Thyroid gland (tissue), 4 donors: ENCODE results near the gene DUSP12. TPM values are rescaled to one million over a fixed set of nuclear protein-coding genes. Genes with fewer than 3 reads are reported as not detected.

Experiments
- DNase-seq, 2 donors: peaks; one replicate each; pipeline ENCODE4 v3.0.0-alpha.2; 2019
- H3K27ac ChIP-seq, 3 donors: fragments of 200-600 bp; sonication (generic); 1 replicate in 2 of 3; 2 replicates in 1 of 3; pipeline ENCODE4 v1.5.1; 2016 to 2019; ENCODE audit warnings: mild to moderate bottlenecking in 1 of 3, moderate library complexity in 1 of 3
- H3K27me3 ChIP-seq: fragments of 200-600 bp; sonication (generic); one replicate; pipeline ENCODE4 v1.5.1; 2019
- H3K36me3 ChIP-seq, 2 donors: fragments of 200-600 bp; sonication (generic); one replicate each; pipeline ENCODE4 v1.5.1; 2016 to 2019
- H3K4me1 ChIP-seq, 2 donors: fragments of 200-600 bp; sonication (generic); one replicate each; pipeline ENCODE4 v1.5.1; 2017 to 2019
- H3K4me3 ChIP-seq, 3 donors: fragments of 200-600 bp; sonication (generic); replicated peaks in 1 of 3; 1 replicate in 2 of 3; 2 replicates in 1 of 3; pipeline ENCODE4 v1.5.1; 2016; ENCODE audit warnings: mild to moderate bottlenecking in 1 of 3
- H3K9me3 ChIP-seq: fragments of 200-600 bp; sonication (generic); one replicate; pipeline ENCODE4 v1.5.1; 2017
- CTCF ChIP-seq, 6 experiments: fragments of 200-600 bp in 3 of 6; fragments of 450-650 bp in 3 of 6; sonication (generic) in 3 of 6; IDR thresholded peaks; one replicate each; pipeline ENCODE4 v1.5.1; 2016 to 2019; ENCODE audit warnings: antibody characterized with exemption in 6 of 6, mild to moderate bottlenecking in 2 of 6, inconsistent platforms in 1 of 6, moderate library complexity in 1 of 6
- POLR2A ChIP-seq, 2 donors: fragments of 450-650 bp; IDR thresholded peaks; one replicate each; pipeline ENCODE4 v1.6.1; 2017; ENCODE audit warnings: antibody characterized with exemption in 2 of 2, mild to moderate bottlenecking in 2 of 2, moderate library complexity in 1 of 2
- whole genome bisulfite sequencing, 2 donors: methylation state at CpG; one replicate each; pipeline ENCODE4 v1.1.5; 2017; 5-methylcytosine and 5-hydroxymethylcytosine counted together
- intact Hi-C: fragments of 100-400 bp; cut with DNase I; formaldehyde crosslinking; loops from one replicate; pipeline ENCODE4 v1.15.1; 2023
- total RNA-seq, 4 donors: library from RNA; depleted of rRNA; stranded (reverse); fragments of >200 nt; gene quantifications; one replicate each; pipeline ENCODE4 v1.2.3, GENCODE V29; 2016

The DUSP12 gene
- total RNA-seq, 4 donors from 2014 or later = 36.6 to 53.7 (median 39.8) TPM

- DNase-seq = no peak
- TF ChIP-seq CTCF (IDR thresholded peaks at IDR 0.05) (no peak), POLR2A (IDR thresholded peaks at IDR 0.05) (no peak)
- H3K4me1 ChIP-seq = no peaks in the 10 kb centered on the region
- H3K4me3 ChIP-seq = no peak overlapping the region
- H3K9me3 ChIP-seq = no peaks in the 10 kb centered on the region
- 76 to 84% methylated on average over 8 of the region's 8 CpGs for WGBS, 2 donors
- H3K27ac ChIP-seq = no peak overlapping the region
- no peaks in the 10 kb centered on the region for H3K36me3 ChIP-seq
- intact Hi-C loops = no loop called here
- H3K27me3 ChIP-seq = no peaks in the 10 kb centered on the region
These were observed 30.8 kb upstream of the DUSP12 start for GRCh38 chr1:161718559-161719324.

DNA sequence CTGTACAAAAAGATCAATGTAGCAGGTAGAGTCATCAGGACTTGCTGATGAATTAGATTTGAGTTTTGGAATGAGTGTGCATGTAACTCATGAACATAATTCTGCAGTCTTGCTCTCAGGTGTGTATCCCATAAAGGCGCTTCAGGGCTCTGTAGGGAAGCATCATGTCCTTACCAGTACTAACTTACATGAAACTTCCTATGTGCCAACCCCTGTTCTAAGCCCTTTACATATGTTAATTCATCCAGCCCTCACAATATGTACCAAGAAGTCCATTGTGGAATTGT lies 30.3 kb upstream of the DUSP12 start:
- Histone ChIP-seq H3K27ac (no peak overlapping the region), H3K4me3 (no peak overlapping the region), H3K4me1 (no peaks in the 10 kb centered on the region), H3K9me3 (no peaks in the 10 kb centered on the region), H3K36me3 (no peaks in the 10 kb centered on the region), H3K27me3 (no peaks in the 10 kb centered on the region)
- DNase-seq = no peak
- whole genome bisulfite sequencing, 2 donors = 85 to 95% methylated on average over 1 of the region's 1 CpG
- intact Hi-C loops = no loop called here
- no peak for TF ChIP-seq POLR2A (IDR thresholded peaks at IDR 0.05)
- no peak for TF ChIP-seq CTCF (IDR thresholded peaks at IDR 0.05)

GRCh38 chr1:161720422-161720821 lies 29.2 kb upstream of the DUSP12 start:
- TF ChIP-seq CTCF (IDR thresholded peaks at IDR 0.05) (no peak), POLR2A (IDR thresholded peaks at IDR 0.05) (no peak)
- intact Hi-C loops = no loop called here
- H3K27me3 ChIP-seq = no peaks in the 10 kb centered on the region
- no peak overlapping the region for H3K4me3 ChIP-seq
- no peaks in the 10 kb centered on the region for H3K9me3 ChIP-seq
- H3K36me3 ChIP-seq = no peaks in the 10 kb centered on the region
- WGBS, 2 donors = 82 to 87% methylated on average over 1 of the region's 1 CpG
- peaks cover 0 to 2% of the 10 kb centered on the region in 2 donors for H3K4me1 ChIP-seq
- H3K27ac ChIP-seq = no peak overlapping the region
- DNase-seq = no peak

DNA sequence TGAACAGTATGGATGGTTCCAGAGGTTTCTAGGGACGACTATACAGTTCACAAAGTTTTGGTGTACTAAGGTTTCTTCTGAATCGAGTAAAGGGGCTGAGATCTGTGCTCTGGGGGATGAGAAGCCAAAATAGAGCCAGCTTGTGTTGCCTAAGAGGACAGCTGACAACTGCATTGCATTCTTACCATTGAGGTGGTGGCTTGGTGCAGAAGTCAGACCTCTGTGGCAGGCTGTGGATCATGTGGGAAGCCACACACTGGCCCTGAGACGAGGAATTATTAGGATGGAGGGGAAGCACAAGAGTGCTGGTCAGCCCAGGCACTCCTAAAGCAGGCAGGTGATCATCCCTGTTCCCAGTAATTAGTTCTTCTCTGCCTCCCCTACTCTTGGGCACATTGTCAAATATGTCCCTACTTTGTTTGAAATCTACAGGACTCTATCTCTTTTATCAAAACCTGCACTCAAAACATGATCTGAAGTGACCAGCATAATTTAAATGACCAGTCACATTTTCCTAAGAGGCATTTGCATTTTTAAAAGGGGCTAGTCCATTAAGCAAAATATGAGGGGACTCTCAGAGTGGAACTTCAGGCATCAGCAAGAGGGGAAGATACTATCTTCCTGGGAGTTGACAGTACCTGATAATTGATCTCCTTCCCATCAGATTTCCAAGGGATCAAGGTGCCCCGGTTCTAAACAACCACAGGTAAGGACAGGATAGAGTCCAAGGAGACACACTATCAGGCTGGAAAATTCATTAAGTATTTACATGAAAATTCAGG lies 28.4 kb upstream of the DUSP12 start, which contains the start of gene FCRLB:
Gene FCRLB, plus strand, starts transcription at position 589 of the 782 bp plus-strand sequence. CDS start 1,129 bp downstream, outside the sequence.
- Histone ChIP-seq H3K27ac (no peak within 1 kb of the TSS), H3K4me3 (no peak within 1 kb of the TSS), H3K4me1 (peaks cover 0 to 5% of the 10 kb centered on the region in 2 donors), H3K9me3 (no peaks in the 10 kb centered on the region), H3K36me3 (no peaks in the 10 kb centered on the region), H3K27me3 (no peaks in the 10 kb centered on the region)
- WGBS, 2 donors = 37 to 43% methylated on average over 3 to 4 of the region's 4 CpGs
- no peak for TF ChIP-seq POLR2A (IDR thresholded peaks at IDR 0.05)
- TF ChIP-seq CTCF (IDR thresholded peaks at IDR 0.05) = no peak
- no peak for DNase-seq
- intact Hi-C loops = no loop called here
